IPS-15b (cell line): ENCODE results near the gene KL.

ENCODE experiments used
- H3K27me3 ChIP-seq: one replicate; pipeline ENCODE4 v1.6.1; 2013; ENCODE audit warnings: low read length; ENCODE audit not compliant: control insufficient read depth, insufficient read depth
- H3K36me3 ChIP-seq: one replicate; pipeline ENCODE4 v1.6.1; 2013; ENCODE audit warnings: low read length; ENCODE audit not compliant: control insufficient read depth, insufficient read depth
- H3K4me1 ChIP-seq: one replicate; pipeline ENCODE4 v1.6.1; 2013; ENCODE audit warnings: mild to moderate bottlenecking, low read length; ENCODE audit not compliant: control insufficient read depth, insufficient read depth
- H3K4me3 ChIP-seq: one replicate; pipeline ENCODE4 v1.5.1; 2013; ENCODE audit warnings: low read depth, low read length
- H3K9ac ChIP-seq: one replicate; pipeline ENCODE4 v1.6.1; 2013; ENCODE audit warnings: low read depth, mild to moderate bottlenecking, low read length
- H3K9me3 ChIP-seq: one replicate; pipeline ENCODE4 v1.6.1; 2013; ENCODE audit warnings: mild to moderate bottlenecking, low read length; ENCODE audit not compliant: control insufficient read depth, insufficient read depth

KL gene

GRCh38 chr13:33072759-33073158 lies 56.5 kb downstream of the KL start:
- Histone ChIP-seq H3K4me3 (no peak overlapping the region), H3K27me3 (no peaks in the 10 kb centered on the region), H3K4me1 (peaks cover 3% of the 10 kb centered on the region), H3K9me3 (no peaks in the 10 kb centered on the region), H3K36me3 (no peaks in the 10 kb centered on the region), H3K9ac (no peak overlapping the region)

GRCh38 chr13:33073338-33073737 lies 57.1 kb downstream of the KL start:
- H3K27me3 ChIP-seq: no peaks in the 10 kb centered on the region
- peaks cover 3% of the 10 kb centered on the region for H3K4me1 ChIP-seq
- H3K4me3 ChIP-seq: no peak overlapping the region
- no peak overlapping the region for H3K9ac ChIP-seq
- no peaks in the 10 kb centered on the region for H3K36me3 ChIP-seq
- H3K9me3 ChIP-seq: no peaks in the 10 kb centered on the region

- H3K36me3 ChIP-seq: no peaks in the 10 kb centered on the region
- no peak overlapping the region for H3K9ac ChIP-seq
- H3K4me1 ChIP-seq: peaks cover 3% of the 10 kb centered on the region
- no peak overlapping the region for H3K4me3 ChIP-seq
- no peaks in the 10 kb centered on the region for H3K27me3 ChIP-seq
- H3K9me3 ChIP-seq: no peaks in the 10 kb centered on the region
Measured at GRCh38 chr13:33076001-33076992, 60.1 kb downstream of the KL start.

GRCh38 chr13:33078263-33078662 lies 62.0 kb downstream of the KL start:
- Histone ChIP-seq H3K4me1 (no peaks in the 10 kb centered on the region), H3K4me3 (no peak overlapping the region), H3K36me3 (no peaks in the 10 kb centered on the region), H3K9me3 (no peaks in the 10 kb centered on the region), H3K27me3 (no peaks in the 10 kb centered on the region), H3K9ac (no peak overlapping the region)

GRCh38 chr13:33079960-33080359 lies 63.7 kb downstream of the KL start:
- Histone ChIP-seq H3K27me3 (no peaks in the 10 kb centered on the region), H3K9ac (no peak overlapping the region), H3K4me3 (no peak overlapping the region), H3K36me3 (no peaks in the 10 kb centered on the region), H3K4me1 (no peaks in the 10 kb centered on the region), H3K9me3 (no peaks in the 10 kb centered on the region)

GRCh38 chr13:33080972-33081590 lies 64.9 kb downstream of the KL start:
- no peak overlapping the region for H3K9ac ChIP-seq
- no peaks in the 10 kb centered on the region for H3K36me3 ChIP-seq
- H3K27me3 ChIP-seq: no peaks in the 10 kb centered on the region
- H3K4me1 ChIP-seq: no peaks in the 10 kb centered on the region
- no peak overlapping the region for H3K4me3 ChIP-seq
- H3K9me3 ChIP-seq: no peaks in the 10 kb centered on the region

GRCh38 chr13:33081666-33082065 lies 65.4 kb downstream of the KL start:
- no peaks in the 10 kb centered on the region for H3K36me3 ChIP-seq

GRCh38 chr13:33083054-33083453 lies 66.8 kb downstream of the KL start:
- Histone ChIP-seq H3K27me3 (no peaks in the 10 kb centered on the region), H3K9me3 (no peaks in the 10 kb centered on the region), H3K36me3 (no peaks in the 10 kb centered on the region), H3K9ac (no peak overlapping the region), H3K4me3 (no peak overlapping the region), H3K4me1 (no peaks in the 10 kb centered on the region)

More at GRCh38 chr13:33081666-33082065, 65.4 kb downstream of the KL start:
- Histone ChIP-seq H3K27me3 (no peaks in the 10 kb centered on the region), H3K9me3 (no peaks in the 10 kb centered on the region), H3K4me3 (no peak overlapping the region), H3K9ac (no peak overlapping the region), H3K4me1 (no peaks in the 10 kb centered on the region)

- Histone ChIP-seq H3K36me3 (no peaks in the 10 kb centered on the region), H3K4me1 (peaks cover 3% of the 10 kb centered on the region), H3K4me3 (no peak overlapping the region), H3K9ac (no peak overlapping the region), H3K27me3 (no peaks in the 10 kb centered on the region), H3K9me3 (no peaks in the 10 kb centered on the region)
Measured at GRCh38 chr13:33087091-33087490, 70.9 kb downstream of the KL start.

GRCh38 chr13:33087790-33088189 lies 71.6 kb downstream of the KL start:
- no peak overlapping the region for H3K9ac ChIP-seq
- peaks cover 9% of the 10 kb centered on the region for H3K4me1 ChIP-seq
- no peaks in the 10 kb centered on the region for H3K27me3 ChIP-seq
- H3K4me3 ChIP-seq: no peak overlapping the region
- no peaks in the 10 kb centered on the region for H3K36me3 ChIP-seq
- H3K9me3 ChIP-seq: no peaks in the 10 kb centered on the region

GRCh38 chr13:33089311-33089710 lies 73.1 kb downstream of the KL start:
- Histone ChIP-seq H3K9me3 (no peaks in the 10 kb centered on the region), H3K9ac (no peak overlapping the region), H3K36me3 (no peaks in the 10 kb centered on the region), H3K4me1 (peaks cover 9% of the 10 kb centered on the region), H3K27me3 (no peaks in the 10 kb centered on the region), H3K4me3 (no peak overlapping the region)
